Measurements from ENCODE around the gene SDK2. TPM values are rescaled to one million over a fixed set of nuclear protein-coding genes. Genes with fewer than 3 reads are reported as not detected.

SDK2 gene
- total RNA-seq, 1 donor from 2014 or later = 1.4 TPM

GRCh38 chr17:73510981-73511718, 133.1 kb downstream of the SDK2 start:
- TF ChIP-seq CTCF (IDR thresholded peaks at IDR 0.05) = no peak
- Histone ChIP-seq H3K36me3 (no peaks in the 10 kb centered on the region), H3K27ac (no peak overlapping the region), H3K4me3 (no peak overlapping the region), H3K4me1 (no peaks in the 10 kb centered on the region), H3K9me3 (no peaks in the 10 kb centered on the region), H3K27me3 (ENCODE audit: low read depth) (peaks cover 8% of the 10 kb centered on the region)
- no peak for DNase-seq
- intact Hi-C loops (cut with DNase I) = no loop called here
- ATAC-seq = no peak

DNA sequence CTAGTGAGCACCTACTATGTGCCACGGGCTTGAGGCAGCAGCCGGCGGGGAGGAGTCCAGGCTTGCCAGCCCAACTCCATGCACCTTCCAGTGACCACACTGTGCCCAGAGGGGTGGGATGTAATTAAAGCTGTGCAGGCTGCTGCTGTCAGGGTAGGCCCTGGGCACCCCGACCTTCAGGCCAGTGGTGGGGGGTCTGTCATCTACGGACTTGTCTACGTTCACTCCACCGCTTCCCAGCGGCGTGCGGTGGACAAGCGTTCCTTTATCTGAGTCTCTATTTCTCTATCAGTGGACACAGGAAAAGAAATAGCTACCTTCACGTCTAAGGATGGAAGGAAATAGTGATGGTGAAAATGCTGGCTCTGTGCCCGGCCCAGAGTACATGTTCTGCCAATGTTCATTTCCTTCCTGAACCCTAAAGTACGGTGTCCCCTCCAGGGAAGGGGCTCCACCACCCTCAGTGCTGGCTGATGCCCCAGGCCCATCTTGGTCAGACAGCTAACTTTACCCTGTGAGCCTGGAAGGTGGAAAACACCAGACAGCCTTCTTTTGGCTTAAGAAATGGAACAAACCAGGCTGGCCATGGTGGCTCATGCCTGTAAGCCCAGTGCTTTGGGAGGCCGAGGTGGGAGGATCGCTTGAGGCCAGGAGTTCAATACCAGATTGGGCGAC, 135.2 kb downstream of the SDK2 start:
- H3K4me1 ChIP-seq = no peaks in the 10 kb centered on the region
- no peaks in the 10 kb centered on the region for H3K36me3 ChIP-seq
- intact Hi-C loops (cut with DNase I) = no loop called here
- no peak overlapping the region for H3K4me3 ChIP-seq
- no peak for ATAC-seq
- no peak for TF ChIP-seq CTCF (IDR thresholded peaks at IDR 0.05)
- no peak for DNase-seq
- H3K27me3 ChIP-seq (ENCODE audit: low read depth) = peaks cover 8% of the 10 kb centered on the region
- H3K27ac ChIP-seq = no peak overlapping the region
- no peaks in the 10 kb centered on the region for H3K9me3 ChIP-seq

DNA sequence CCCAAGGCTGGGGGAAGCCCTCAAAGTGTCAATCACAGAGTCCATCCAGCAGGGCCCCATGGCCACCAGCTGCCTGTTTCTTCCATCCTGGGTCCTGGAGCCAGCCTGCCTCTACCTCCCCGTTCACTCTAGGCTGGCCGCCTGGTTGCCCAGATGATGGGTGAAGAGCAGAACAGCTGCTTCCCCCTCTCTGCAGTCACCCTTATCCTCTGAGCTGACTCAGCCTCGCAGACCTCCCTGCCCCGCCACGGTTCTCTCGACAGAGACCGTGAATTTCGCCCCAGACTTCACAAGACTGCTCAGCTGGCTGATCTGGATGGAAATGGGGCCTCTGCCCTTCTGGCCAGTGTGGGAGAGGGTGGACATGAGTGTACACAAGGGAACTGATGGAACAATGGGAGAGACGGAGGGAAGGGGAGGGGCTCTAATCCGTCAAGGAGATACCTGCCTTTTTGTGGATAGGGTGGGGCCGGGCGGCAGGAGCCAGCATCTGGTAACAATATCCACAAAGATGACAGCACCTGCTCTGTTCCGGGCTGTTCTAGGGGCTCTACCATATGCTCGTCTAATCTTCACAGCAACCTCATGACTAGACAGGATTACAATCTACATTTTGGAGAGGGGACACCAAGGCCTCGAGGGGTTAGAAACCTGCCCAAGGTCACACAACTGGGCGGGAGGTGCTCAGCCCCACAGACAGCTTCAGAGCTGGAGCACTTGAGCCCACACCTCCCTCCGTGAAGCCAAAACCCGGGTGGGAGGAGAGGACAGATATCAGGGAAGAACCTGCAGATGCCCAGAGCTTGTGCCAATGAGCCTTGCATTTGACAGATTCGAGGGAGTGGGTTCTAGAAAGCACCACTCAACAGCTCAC, 136.0 kb downstream of the SDK2 start:
- ATAC-seq = no peak
- H3K27me3 ChIP-seq (ENCODE audit: low read depth) = peaks cover 8% of the 10 kb centered on the region
- intact Hi-C loops (cut with DNase I) = no loop called here
- TF ChIP-seq CTCF (IDR thresholded peaks at IDR 0.05) = no peak
- H3K9me3 ChIP-seq = no peaks in the 10 kb centered on the region
- H3K36me3 ChIP-seq = no peaks in the 10 kb centered on the region
- no peak overlapping the region for H3K4me3 ChIP-seq
- DNase-seq = no peak
- H3K27ac ChIP-seq = no peak overlapping the region
- no peaks in the 10 kb centered on the region for H3K4me1 ChIP-seq

DNA sequence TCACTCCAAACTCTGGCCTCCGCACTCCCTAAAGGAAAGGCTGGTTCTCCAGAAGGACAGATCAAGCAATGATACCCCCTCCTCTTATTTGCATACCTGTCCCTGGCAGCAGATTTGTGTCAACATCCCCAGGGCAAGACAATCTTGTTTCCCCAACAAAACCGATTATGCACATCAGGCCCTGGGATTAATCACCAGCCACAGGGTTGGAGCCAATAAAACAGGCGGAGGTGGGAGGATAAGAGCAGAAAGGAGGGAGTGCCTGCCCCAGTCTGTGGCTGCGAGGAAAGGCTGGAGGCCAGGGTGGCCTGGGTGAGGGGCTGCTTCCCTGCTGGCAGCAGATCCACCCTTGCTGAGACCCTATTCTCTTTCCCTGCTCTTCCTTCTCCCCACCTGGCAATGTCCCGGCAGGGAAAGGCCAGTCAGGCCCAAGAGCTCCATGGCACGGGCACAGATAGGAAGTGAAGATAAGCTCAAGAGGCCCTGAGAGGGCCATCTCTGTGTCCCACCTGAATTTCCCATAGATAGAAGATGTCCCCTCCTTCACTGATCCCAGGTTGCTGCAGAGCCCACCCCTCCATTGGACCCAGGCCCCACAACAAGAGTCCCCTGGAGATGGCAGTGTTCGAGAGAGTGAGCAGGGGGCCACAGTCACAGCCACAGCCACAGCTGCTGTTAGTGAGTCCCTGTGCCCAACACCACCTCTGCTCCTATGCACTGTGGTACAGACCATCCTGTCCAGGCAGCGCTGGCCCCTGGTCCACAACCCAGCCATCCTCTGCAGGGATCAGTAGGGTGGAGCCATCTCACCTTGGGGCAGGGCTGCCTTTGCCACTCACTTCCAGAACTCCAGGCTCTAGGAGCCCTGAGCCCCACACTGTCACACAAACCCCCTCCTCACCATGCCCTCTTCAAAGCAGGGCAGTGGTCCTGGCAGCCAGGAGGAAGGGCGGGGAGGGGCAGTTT, 137.5 kb downstream of the SDK2 start:
- Histone ChIP-seq H3K4me1 (no peaks in the 10 kb centered on the region), H3K4me3 (no peak overlapping the region), H3K36me3 (no peaks in the 10 kb centered on the region), H3K27me3 (ENCODE audit: low read depth) (peaks cover 8% of the 10 kb centered on the region), H3K9me3 (no peaks in the 10 kb centered on the region), H3K27ac (no peak overlapping the region)
- TF ChIP-seq CTCF (IDR thresholded peaks at IDR 0.05) = no peak
- DNase-seq (no peak), ATAC-seq (no peak)
- intact Hi-C loops (cut with DNase I) = no loop called here

DNA sequence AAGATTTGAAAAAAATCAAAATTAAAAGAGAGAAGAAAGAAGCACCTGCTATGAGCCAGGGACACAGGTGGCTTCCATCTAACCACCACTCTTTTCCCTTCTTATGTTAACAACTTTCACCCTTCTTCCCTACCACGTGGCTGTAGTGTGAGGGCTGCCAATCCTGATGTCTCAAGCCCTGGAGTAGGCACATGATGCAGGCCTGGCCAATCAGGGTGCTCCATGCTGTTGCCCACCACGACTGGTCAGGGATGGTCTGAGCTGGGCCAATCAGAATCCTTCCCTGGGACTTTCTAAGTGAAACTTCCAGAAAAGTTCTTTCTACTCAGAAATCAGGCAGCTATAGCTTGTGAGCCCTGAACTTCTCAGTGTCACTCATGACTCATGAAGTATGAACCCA, 140.7 kb downstream of the SDK2 start:
- Histone ChIP-seq H3K36me3 (no peaks in the 10 kb centered on the region), H3K4me1 (no peaks in the 10 kb centered on the region), H3K4me3 (no peak overlapping the region), H3K27me3 (ENCODE audit: low read depth) (no peaks in the 10 kb centered on the region), H3K9me3 (no peaks in the 10 kb centered on the region), H3K27ac (no peak overlapping the region)
- DNase-seq (no peak), ATAC-seq (no peak)
- TF ChIP-seq CTCF (IDR thresholded peaks at IDR 0.05) = no peak
- intact Hi-C loops (cut with DNase I) = no loop called here
